K562 (cell line): ENCODE results near the gene NOD2. TPM values are rescaled to one million over a fixed set of nuclear protein-coding genes. Genes with fewer than 3 reads are reported as not detected.

Experiments used
- ATAC-seq: fragments of 200-7000 bp; cut with Tn5 transposase; 3 replicates; pipeline ENCODE4 v1.9.1; 2020; ENCODE audit warnings: moderate library complexity
- BruUV-seq: library from RNA; stranded (reverse); fragments of 400-500 nt; replicated peaks from 2 replicates; lab custom pipeline; 2021; lab: Mats Ljungman, UMichigan
- CTCF ChIA-PET: fragments of 300-600 bp; formaldehyde crosslinking; extraction: SDS; loops from one replicate; lab custom pipeline; 2021; ENCODE audit warnings: low intra/inter-chr PET ratio; lab: Yijun Ruan, JAX
- POLR2A ChIA-PET: fragments of 300-600, 350-650 bp; sonication (Branson Sonifier 250); formaldehyde crosslinking; extraction: SDS; loops from one replicate; lab custom pipeline; 2021; ENCODE audit warnings: antibody characterized with exemption, inconsistent platforms; lab: Yijun Ruan, JAX
- DNase-seq, 4 experiments: peaks; one replicate each; pipeline versions ENCODE4 v3.0.0 to v3.0.0-alpha.2; 2011 to 2018; ENCODE audit warnings: low spot score in 3 of 4, mixed read lengths in 3 of 4; ENCODE audit errors: extremely low read depth in 1 of 4
- FAIRE-seq: peaks from 2 replicates; lab custom pipeline; 2011; peaks lifted over from hg19 to GRCh38; lab: Jason Lieb, UNC
- H2AFZ ChIP-seq: 2 replicates; pipeline ENCODE4 v1.6.0; 2011; ENCODE audit warnings: low read depth, low read length, control low read depth, inconsistent platforms
- H3K27ac ChIP-seq: fragments of 200-600 bp; 3 replicates; pipeline ENCODE4 v1.8.0; 2011; ENCODE audit warnings: low read depth, mild to moderate bottlenecking, control low read depth, inconsistent platforms, low read length, moderate library complexity, mixed read lengths; ENCODE audit errors: extremely low read depth
- H3K27me3 ChIP-seq, 2 experiments: fragments of 300-600 bp in 1 of 2; 2 replicates in 1 of 2; 3 replicates in 1 of 2; pipeline versions ENCODE4 v1.6.0 to v1.8.0; 2011; ENCODE audit warnings: inconsistent platforms in 2 of 2, low read length in 2 of 2, mild to moderate bottlenecking in 1 of 2, mixed read lengths in 1 of 2, moderate library complexity in 1 of 2; ENCODE audit not compliant: control insufficient read depth in 2 of 2, insufficient read depth in 2 of 2
- H3K36me3 ChIP-seq: fragments of 300-600 bp; 3 replicates; pipeline ENCODE4 v1.8.0; 2011; ENCODE audit warnings: mild to moderate bottlenecking, low read length, inconsistent platforms; ENCODE audit not compliant: control insufficient read depth, insufficient read depth
- H3K4me1 ChIP-seq, 2 experiments: fragments of 200-600 bp in 1 of 2; replicated peaks in 1 of 2; 2 replicates in 1 of 2; 3 replicates in 1 of 2; pipeline versions ENCODE4 v1.5.1 to v1.8.0; 2011; ENCODE audit warnings: inconsistent platforms in 2 of 2, low read length in 2 of 2, mild to moderate bottlenecking in 1 of 2, mixed read lengths in 1 of 2, moderate library complexity in 1 of 2; ENCODE audit not compliant: control insufficient read depth in 2 of 2, insufficient read depth in 2 of 2
- H3K4me2 ChIP-seq: 2 replicates; pipeline ENCODE4 v1.6.1; 2011; ENCODE audit warnings: low read length, control low read depth, inconsistent platforms, mixed read lengths; ENCODE audit not compliant: insufficient read depth
- H3K4me3 ChIP-seq: fragments of 200-600 bp; sonication (generic), shearing (Covaris generic); 2 replicates; pipeline ENCODE4 v1.5.1; 2016; ENCODE audit warnings: control low read depth, inconsistent platforms
- H3K79me2 ChIP-seq: fragments of 200-600 bp; 3 replicates; pipeline ENCODE4 v1.8.0; 2011; ENCODE audit warnings: low read length, inconsistent platforms; ENCODE audit not compliant: control insufficient read depth, insufficient read depth
- H3K9ac ChIP-seq, 2 experiments: 2 replicates each; pipeline versions ENCODE4 v1.6.0 to v1.6.1; 2011; ENCODE audit warnings: low read depth in 2 of 2, low read length in 2 of 2, control low read depth in 1 of 2, inconsistent platforms in 1 of 2, mild to moderate bottlenecking in 1 of 2, mixed read lengths in 1 of 2; ENCODE audit not compliant: insufficient read depth in 1 of 2
- H3K9me1 ChIP-seq: one replicate; pipeline ENCODE4 v1.6.0; 2011; ENCODE audit warnings: inconsistent platforms, mild to moderate bottlenecking, low read length, moderate library complexity; ENCODE audit not compliant: control insufficient read depth, insufficient read depth
- H3K9me3 ChIP-seq: replicated peaks from 2 replicates; pipeline ENCODE4 v1.5.1; 2011; ENCODE audit warnings: low read depth, low read length, inconsistent platforms; ENCODE audit not compliant: control insufficient read depth, insufficient read depth
- H4K20me1 ChIP-seq: replicated peaks from 2 replicates; pipeline ENCODE4 v1.6.1; 2011; ENCODE audit warnings: low read length, inconsistent platforms, mixed read lengths; ENCODE audit not compliant: control insufficient read depth, insufficient read depth
- HMG20A ChIP-seq: fragments of 450-650 bp; formaldehyde crosslinking; conservative IDR thresholded peaks from 2 replicates; pipeline ENCODE4 v1.4.0; 2020; ENCODE audit warnings: mild to moderate bottlenecking, mixed read lengths
- IRF1 ChIP-seq: sonication (generic); formaldehyde crosslinking; IDR thresholded peaks from 2 replicates; pipeline ENCODE4 v1.8.0; 2022; ENCODE audit warnings: missing genetic modification reagents, mild to moderate bottlenecking, borderline replicate concordance
- MCM5 ChIP-seq: fragments of 450-650 bp; IDR thresholded peaks from 2 replicates; pipeline ENCODE4 v1.6.1; 2016; ENCODE audit warnings: low read depth
- PHF21A ChIP-seq: fragments of 450-650 bp; IDR thresholded peaks from 2 replicates; pipeline ENCODE4 v1.6.1; 2017; ENCODE audit warnings: low read depth, borderline replicate concordance
- RBBP5 ChIP-seq: fragments of 200-600 bp; sonication (generic); IDR thresholded peaks from 2 replicates; pipeline ENCODE4 v1.6.1; 2012; ENCODE audit warnings: borderline replicate concordance, mild to moderate bottlenecking, low read length, control low read depth, inconsistent platforms; ENCODE audit not compliant: insufficient read depth, poor library complexity, severe bottlenecking
- RBM34 ChIP-seq: fragments of 200-400 bp; formaldehyde crosslinking; IDR thresholded peaks from 2 replicates; pipeline ENCODE4 v1.6.1; 2018; ENCODE audit warnings: low read length, borderline replicate concordance; ENCODE audit not compliant: insufficient read depth
- TRIM25 ChIP-seq: fragments of 450-650 bp; IDR thresholded peaks from 2 replicates; pipeline ENCODE4 v1.7.0; 2016; ENCODE audit warnings: borderline replicate concordance
- ZBTB5 ChIP-seq: fragments of 450-650 bp; IDR thresholded peaks from 2 replicates; pipeline ENCODE4 v1.6.1; 2017; ENCODE audit warnings: antibody characterized with exemption
- ZNF197 ChIP-seq: fragments of 200-800 bp; sonication (Bioruptor generic); IDR thresholded peaks from 2 replicates; pipeline ENCODE4 v1.6.1; 2016; ENCODE audit warnings: low read depth, missing genetic modification characterization, missing compliant biosample characterization
- ZNF239 ChIP-seq: fragments of 250-450 bp; sonication (Bioruptor Pico); IDR thresholded peaks from 2 replicates; pipeline ENCODE4 v1.4.0; 2020; ENCODE audit warnings: mild to moderate bottlenecking
- ZNF507 ChIP-seq: conservative IDR thresholded peaks from 2 replicates; pipeline ENCODE4 v1.6.1; 2017; ENCODE audit warnings: missing genetic modification characterization, missing compliant biosample characterization
- ZNF778 ChIP-seq: fragments of 450-650 bp; formaldehyde crosslinking; IDR thresholded peaks from 2 replicates; pipeline ENCODE4 v1.4.0; 2020; ENCODE audit warnings: mild to moderate bottlenecking, moderate library complexity
- WGBS: fragments of 100-300 bp; shearing (Covaris generic); methylation state at CpG from one replicate; pipeline ENCODE4 v1.1.6; 2016; ENCODE audit warnings: low coverage, mixed read lengths; ENCODE audit not compliant: insufficient coverage; ENCODE audit errors: missing lambda C conversion rate; 5-methylcytosine and 5-hydroxymethylcytosine counted together
- in situ Hi-C: fragments of 300-500 bp; cut with MboI; formaldehyde crosslinking; loops from 4 replicates; pipeline ENCODE4 v1.15.0; 2018; ENCODE audit warnings: inconsistent platforms, mixed read lengths
- intact Hi-C: fragments of 100-400 bp; cut with micrococcal nuclease; formaldehyde crosslinking; loops from 2 replicates; pipeline ENCODE4 v1.14.2; 2022
- polyA plus RNA-seq, 8 experiments: library from polyadenylated mRNA; depleted of rRNA in 4 of 8; stranded (reverse) in 5 of 8; unstranded in 3 of 8; fragments of >200 nt; fragmentation: Nextera tagmentation in 2 of 8; fragmentation: Illumina TruSeq in 1 of 8; extraction: Ambion mirVana in 2 of 8; extraction: Trizol in 1 of 8; gene quantifications; 2 replicates each; pipeline versions ENCODE4 v1.2.1 to v1.2.3, GENCODE V29; 2011 to 2014; ENCODE audit warnings: inconsistent platforms in 1 of 8, missing spikeins in 1 of 8
- total RNA-seq, 7 experiments: library from RNA; depleted of rRNA in 6 of 7; stranded (reverse); fragments of >200 nt in 6 of 7; fragmentation: Illumina TruSeq in 2 of 7; extraction: Trizol in 2 of 7; gene quantifications; 2 replicates each; pipeline versions ENCODE4 v1.2.1 to v1.2.3, GENCODE V29; 2011 to 2021; ENCODE audit warnings: low replicate concordance in 1 of 7

Gene NOD2
- total and polyA plus RNA-seq, 9 of the 15 experiments (the other 6 are each of a cell fraction or from before 2014, with no cell fraction given) = 0.04 TPM; not detected in 8

- Histone ChIP-seq H3K27ac (no peak overlapping the region), H3K4me3 (no peak overlapping the region), H3K4me1 (no peaks in the 10 kb centered on the region)
- TF ChIP-seq ZNF197 (CRISPR knock-in tag) = no peak
- TF ChIP-seq RBBP5 = no peak
- no peak for TF ChIP-seq MCM5
- no peak for TF ChIP-seq ZNF507 (tag)
- no peak for TF ChIP-seq PHF21A
- TF ChIP-seq ZNF239 (CRISPR knock-in tag) = no peak
- no peak for TF ChIP-seq ZNF778
- TF ChIP-seq RBM34 = no peak
- TF ChIP-seq IRF1 (CRISPR knock-in tag) = no peak
- no peak for TF ChIP-seq ZBTB5
- TF ChIP-seq HMG20A (CRISPR knock-in tag) = no peak
- no peak for TF ChIP-seq TRIM25
- TF ChIP-seq, all 486 proteins: peak for 0
- ChIA-PET POLR2A (interaction anchor here (0.7 kb wide), 1 partner anchor 45 kb away, joined by 3 read pairs; no protein-coding TSS in a partner anchor), CTCF (no interaction called here)
- intact Hi-C loops = no loop called here
- in situ Hi-C loops = no loop called here
- no peak for FAIRE-seq
- peaks cover 12 to 25% of the 10 kb centered on the region in 2 experiments; a peak in 3 of 5 replicates for H3K27me3 ChIP-seq
- no peaks in the 10 kb centered on the region for H3K36me3 ChIP-seq
- no peak overlapping the region for H3K9ac ChIP-seq
- ATAC-seq = no peak
- WGBS = 0% methylated on average over 7 of the region's 7 CpGs
- H3K4me2 ChIP-seq = no peak overlapping the region
- H4K20me1 ChIP-seq = no peaks in the 10 kb centered on the region; the same call in 1 of the 2 replicates
- no peaks in the 10 kb centered on the region for H3K9me3 ChIP-seq
- no TSS peak for BruUV-seq
- no peak for DNase-seq
- no peaks in the 10 kb centered on the region for H3K9me1 ChIP-seq
- H3K79me2 ChIP-seq = no peaks in the 10 kb centered on the region
- H2AFZ ChIP-seq = no peak overlapping the region
These were observed 40.1 kb downstream of the NOD2 start for GRCh38 chr16:50733468-50733867.
